Stimulated activated CD8-positive, alpha-beta memory T cell treated with anti-CD3 and anti-CD28 coated beads, Interleukin-4, amount 100 ng/mL, for 1 hour (primary cell): ENCODE data around the gene PELI2.

ENCODE experiments used
- DNase-seq, 2 donors: peaks; one replicate each; pipeline ENCODE4 v3.0.0-alpha.2; 2020; ENCODE audit warnings: low read depth in 2 of 2, low spot score in 1 of 2

PELI2 gene

GRCh38 chr14:56119201-56119981, 1.2 kb downstream of the PELI2 start:
- DNase-seq = no peak

DNA sequence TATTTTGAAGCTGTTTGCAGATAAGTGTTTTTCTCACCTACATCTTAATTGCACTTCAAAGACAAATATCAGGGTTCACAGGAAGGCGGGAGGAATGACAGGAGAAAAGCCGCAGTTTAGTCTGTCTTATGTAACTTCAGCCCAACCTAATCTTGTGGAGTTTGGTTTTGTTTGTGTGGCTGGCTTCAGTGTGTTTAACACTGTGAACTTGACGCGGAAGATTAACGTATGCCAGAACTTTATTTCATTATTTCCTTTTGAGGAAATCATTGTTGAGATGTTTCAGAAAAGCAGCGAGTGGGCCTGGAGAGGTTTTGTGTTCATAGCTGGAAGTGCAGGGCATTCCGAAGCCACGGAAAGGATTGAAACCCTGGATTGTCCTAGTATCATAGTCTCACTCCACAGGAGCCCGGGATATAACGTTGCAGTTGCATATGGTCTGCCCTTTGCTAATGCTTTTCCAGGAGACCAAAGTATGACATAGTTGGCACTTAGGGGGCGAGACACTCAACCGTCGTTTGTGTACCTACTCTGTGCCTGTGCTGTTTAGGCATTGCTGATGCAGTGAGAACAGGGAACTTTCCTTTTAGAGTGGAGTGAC, 2.0 kb downstream of the PELI2 start:
- DNase-seq = no peak

- DNase-seq = no peak
Measured at GRCh38 chr14:56121816-56122215, 3.6 kb downstream of the PELI2 start.

DNA sequence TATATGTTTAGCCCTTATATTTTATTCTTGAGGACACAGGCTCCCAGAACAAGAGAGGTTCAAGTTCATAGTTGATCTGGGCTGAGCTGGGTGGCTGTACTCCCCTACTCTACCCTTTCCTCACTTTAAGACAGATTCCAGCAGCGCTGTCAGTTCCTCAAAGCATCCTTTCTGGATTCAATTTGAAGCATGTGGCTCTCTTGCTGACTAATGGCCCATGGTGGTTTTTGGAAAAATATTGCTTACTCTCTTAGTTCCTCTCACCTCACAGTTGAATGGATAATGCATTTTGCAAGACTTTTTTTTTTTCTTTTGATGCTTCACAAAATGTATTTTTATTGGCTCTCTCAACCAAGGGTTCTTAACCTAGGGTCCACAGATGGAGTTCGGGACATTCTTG, 4.1 kb downstream of the PELI2 start:
- no peak for DNase-seq

DNA sequence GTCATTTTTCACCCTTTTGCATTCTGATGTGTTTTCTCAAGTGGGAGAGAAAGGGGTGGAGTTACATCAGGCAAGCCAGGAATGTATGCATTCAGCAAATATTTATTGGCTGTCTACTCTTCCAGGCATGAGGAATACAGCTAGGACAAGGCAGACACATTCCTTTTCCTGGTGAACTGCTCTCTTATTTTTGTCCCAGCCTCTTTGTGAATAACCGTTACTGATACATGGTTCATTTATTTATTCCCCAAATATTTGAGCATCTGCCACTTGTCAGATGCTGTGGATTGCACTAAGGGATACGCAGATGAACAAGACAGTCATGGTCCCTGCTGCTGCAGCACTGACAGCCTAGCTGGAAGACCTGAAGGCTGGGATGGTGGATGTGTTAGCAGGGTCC, 6.1 kb downstream of the PELI2 start:
- no peak for DNase-seq

- no peak for DNase-seq
Measured at GRCh38 chr14:56125772-56126636, 7.8 kb downstream of the PELI2 start.

GRCh38 chr14:56126637-56126913, 8.4 kb downstream of the PELI2 start:
- DNase-seq = no peak

GRCh38 chr14:56127156-56127555, 8.9 kb downstream of the PELI2 start:
- DNase-seq = no peak

- no peak for DNase-seq
Measured at GRCh38 chr14:56129092-56129491, 10.9 kb downstream of the PELI2 start.

DNA sequence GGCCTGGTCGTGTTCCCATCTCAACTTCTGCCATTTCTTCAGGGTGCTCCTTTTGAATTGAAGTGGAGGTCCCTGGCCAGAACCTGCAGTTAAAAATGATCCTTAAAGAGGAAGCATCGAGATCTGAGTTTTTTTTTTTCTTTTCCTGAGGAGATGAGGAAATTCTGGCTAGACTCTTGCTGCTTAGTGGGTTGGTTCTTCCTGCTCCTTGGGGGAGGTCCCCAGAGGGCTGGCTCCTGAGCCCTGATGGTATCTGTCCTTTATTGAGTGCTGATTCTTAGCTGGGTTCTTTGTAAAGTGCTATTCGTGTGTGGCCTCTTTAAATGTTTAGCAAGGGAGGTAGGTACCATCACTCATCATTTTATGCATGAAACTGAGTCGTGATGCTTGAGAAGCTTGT, 11.7 kb downstream of the PELI2 start:
- no peak for DNase-seq

GRCh38 chr14:56131004-56131864, 13.0 kb downstream of the PELI2 start:
- no peak for DNase-seq

DNA sequence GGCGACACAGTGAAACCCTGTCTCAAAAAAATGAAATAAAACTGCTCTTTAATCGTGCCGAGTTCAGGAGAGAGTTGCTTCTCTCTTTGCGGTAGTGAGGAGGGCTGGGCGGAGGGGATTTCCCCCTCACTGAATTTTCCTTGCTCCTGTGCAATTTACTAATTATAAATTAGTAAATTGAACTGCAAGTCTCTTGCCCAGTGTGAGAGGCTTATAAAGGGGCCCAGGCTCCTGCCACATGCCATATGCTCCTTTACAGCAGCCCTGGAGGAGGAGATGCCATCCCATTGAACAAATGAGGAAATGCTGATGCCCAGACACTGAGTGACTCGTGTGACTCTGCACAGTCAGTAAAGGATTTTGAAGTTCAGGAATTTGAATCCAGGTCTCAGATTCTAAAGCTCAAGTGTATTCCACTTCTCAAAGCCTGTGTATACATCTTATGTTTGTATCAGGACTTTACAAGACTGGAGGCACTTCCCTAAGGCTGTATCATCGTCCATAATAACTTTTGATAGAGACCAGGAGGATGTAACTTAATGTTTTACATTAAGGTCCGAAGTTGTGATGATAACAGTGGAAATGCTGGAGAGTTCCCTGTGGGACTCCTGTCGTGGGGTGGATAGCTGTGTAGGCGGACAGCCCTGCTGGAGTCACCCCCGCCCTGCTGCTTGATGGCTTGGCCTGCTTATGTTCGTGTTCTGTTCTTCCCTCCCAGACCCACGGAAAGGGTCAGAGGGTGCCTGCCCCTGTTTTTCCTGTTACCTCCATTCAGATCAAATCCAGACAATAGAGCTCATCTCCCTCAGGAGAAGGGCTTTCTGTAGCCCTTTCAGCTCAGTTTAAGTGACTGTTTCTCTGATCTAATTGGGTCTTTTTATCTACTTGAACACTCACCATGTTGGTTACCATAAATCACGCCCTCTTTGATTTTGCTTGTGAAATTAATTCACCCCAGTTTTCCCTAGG, 13.9 kb downstream of the PELI2 start:
- no peak for DNase-seq

- no peak for DNase-seq
Measured at GRCh38 chr14:56133547-56133946, 15.3 kb downstream of the PELI2 start.

GRCh38 chr14:56135001-56135400, 16.8 kb downstream of the PELI2 start:
- no peak for DNase-seq

GRCh38 chr14:56135668-56136067, 17.5 kb downstream of the PELI2 start:
- no peak for DNase-seq

- DNase-seq = no peak
Measured at GRCh38 chr14:56136571-56137452, 18.6 kb downstream of the PELI2 start.

GRCh38 chr14:56137453-56137807, 19.2 kb downstream of the PELI2 start:
- no peak for DNase-seq

DNA sequence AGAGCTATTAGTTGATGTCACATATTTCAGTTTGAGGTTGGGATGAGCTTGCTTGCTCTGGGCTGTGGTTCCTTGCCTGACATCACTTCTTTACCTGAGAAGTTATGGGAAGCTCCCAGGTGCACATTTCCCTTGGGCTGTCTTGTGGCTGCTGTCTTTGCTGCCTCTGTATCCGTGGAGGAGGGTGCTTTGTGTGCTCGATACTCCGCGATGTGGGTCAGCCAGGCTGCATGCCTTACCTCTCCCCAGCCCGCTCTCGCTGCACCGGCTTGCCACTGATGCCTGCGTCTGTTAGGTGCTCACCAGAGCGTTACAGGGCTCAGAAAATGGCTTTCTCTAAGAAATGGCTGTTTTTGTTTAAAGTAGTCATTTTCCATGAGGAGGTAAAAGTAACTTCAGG, 19.6 kb downstream of the PELI2 start:
- no peak for DNase-seq

- no peak for DNase-seq
Measured at GRCh38 chr14:56138928-56139327, 20.7 kb downstream of the PELI2 start.
